T-cell (primary cell): ENCODE measurements around the gene TMEM185B. TPM values are rescaled to one million over a fixed set of nuclear protein-coding genes. Genes with fewer than 3 reads are reported as not detected.

Experiments
- ATAC-seq, 4 experiments: fragments of 200-7000 bp in 3 of 4; fragments of 150-1000 bp in 1 of 4; cut with Tn5 transposase; replicated peaks in 1 of 4; 1 replicate in 3 of 4; 2 replicates in 1 of 4; pipeline ENCODE4 v1.10.0; 2021; ENCODE audit warnings: moderate library complexity in 3 of 4, mild to moderate bottlenecking in 2 of 4, moderate number of reproducible peaks in 1 of 4
- CTCF ChIA-PET, 2 donors: fragments of 300-600 bp; sonication (Branson Sonifier 250); formaldehyde crosslinking; loops; one replicate each; lab custom pipeline; 2022; ENCODE audit warnings: antibody characterized with exemption in 2 of 2; lab: Charles Lee
- POLR2A ChIA-PET, 2 donors: fragments of 300-600 bp; sonication (Branson Sonifier 250); formaldehyde crosslinking; loops; one replicate each; lab custom pipeline; 2022; ENCODE audit warnings: antibody characterized with exemption in 2 of 2; lab: Charles Lee
- DNase-seq, 35 experiments: peaks; one replicate each; pipeline versions ENCODE4 v3.0.0 to v3.0.0-alpha.2; 2013 to 2023
- H3K27ac ChIP-seq: one replicate; pipeline ENCODE4 v1.5.1; 2013; ENCODE audit warnings: low read length
- H3K27me3 ChIP-seq, 2 experiments: replicated peaks in 1 of 2; 1 replicate in 1 of 2; 2 replicates in 1 of 2; pipeline versions ENCODE4 v1.6.1 to v1.7.0; 2013; ENCODE audit warnings: low read length in 1 of 2, mixed read lengths in 1 of 2; ENCODE audit not compliant: control insufficient read depth in 2 of 2, insufficient read depth in 2 of 2; ENCODE audit errors: extremely low read depth in 1 of 2
- H3K36me3 ChIP-seq, 2 donors: 1 replicate in 1 of 2; 2 replicates in 1 of 2; pipeline versions ENCODE4 v1.6.1 to v1.7.0; 2013; ENCODE audit warnings: low read length in 1 of 2; ENCODE audit not compliant: control insufficient read depth in 2 of 2, insufficient read depth in 1 of 2; ENCODE audit errors: extremely low read depth in 1 of 2
- H3K4me1 ChIP-seq, 2 experiments: 1 replicate in 1 of 2; 2 replicates in 1 of 2; pipeline versions ENCODE4 v1.6.1 to v1.7.0; 2013; ENCODE audit warnings: low read length in 2 of 2, mixed read lengths in 1 of 2; ENCODE audit not compliant: insufficient read depth in 2 of 2, control insufficient read depth in 1 of 2; ENCODE audit errors: extremely low read depth in 1 of 2
- H3K4me3 ChIP-seq, 2 donors: 1 replicate in 1 of 2; 2 replicates in 1 of 2; pipeline versions ENCODE4 v1.5.1 to v1.7.0; 2013; ENCODE audit warnings: mild to moderate bottlenecking in 2 of 2, low read length in 1 of 2, moderate library complexity in 1 of 2; ENCODE audit not compliant: control insufficient read depth in 1 of 2; ENCODE audit errors: extremely low read depth in 1 of 2
- H3K9me3 ChIP-seq: 2 replicates; pipeline ENCODE4 v1.7.0; 2013
- H3K27ac Mint-ChIP-seq, 2 donors: one replicate each; pipeline ENCODE4 v1.8.0; 2020 to 2021; ENCODE audit warnings: mild to moderate bottlenecking in 2 of 2, mixed read lengths in 2 of 2
- H3K27me3 Mint-ChIP-seq, 2 donors: one replicate each; pipeline ENCODE4 v1.8.0; 2021 to 2022; ENCODE audit warnings: mixed read lengths in 2 of 2
- H3K36me3 Mint-ChIP-seq: one replicate; pipeline ENCODE4 v1.8.0; 2021; ENCODE audit warnings: mixed read lengths
- H3K4me1 Mint-ChIP-seq, 3 donors: one replicate each; pipeline ENCODE4 v1.8.0; 2020 to 2022; ENCODE audit warnings: mixed read lengths in 3 of 3, mild to moderate bottlenecking in 1 of 3
- H3K4me3 Mint-ChIP-seq, 3 donors: one replicate each; pipeline ENCODE4 v1.8.0; 2020 to 2022; ENCODE audit warnings: mild to moderate bottlenecking in 3 of 3, mixed read lengths in 3 of 3, moderate library complexity in 3 of 3
- H3K9me3 Mint-ChIP-seq, 3 donors: one replicate each; pipeline ENCODE4 v1.8.0; 2020 to 2022; ENCODE audit warnings: mixed read lengths in 3 of 3
- WGBS: methylation state at CpG from one replicate; pipeline ENCODE4 v1.1.5; 2013; ENCODE audit warnings: missing lambda C conversion rate; ENCODE audit not compliant: insufficient coverage; 5-methylcytosine and 5-hydroxymethylcytosine counted together
- total RNA-seq, 35 experiments: library from RNA in 6 of 35; stranded (reverse) in 6 of 35; fragments of 120-200 nt in 1 of 35; gene quantifications; one replicate each; pipeline versions ENCODE4 v1.2.1 to v1.2.4 and lab custom pipeline; 2013 to 2026

Gene TMEM185B
- total RNA-seq, 5 donors from 2014 or later (not counting 1 experiment from before 2014, with no cell fraction given) = 14.8 to 25.2 (median 21.9) TPM

- ATAC-seq (no peak), DNase-seq (no peak)
- peak overlapping the region; percentile 24 to 61 for H3K27ac Mint-ChIP-seq
- ChIA-PET POLR2A (no interaction called here), CTCF (interaction anchor here in 1 of 2 donors (0.5 kb wide), 1 partner anchor 9 kb away, joined by 4 read pairs; no protein-coding TSS in a partner anchor)
- no peaks in the 10 kb centered on the region for H3K9me3 Mint-ChIP-seq
- peaks cover 75 to 81% (median 76%) of the 10 kb centered on the region in 3 donors for H3K4me1 Mint-ChIP-seq
- no peak overlapping the region for H3K4me3 ChIP-seq
- peaks cover 15 to 46% of the 10 kb centered on the region in 2 experiments for H3K4me1 ChIP-seq
- no peaks in the 10 kb centered on the region for H3K36me3 ChIP-seq
- peaks cover 8% of the 10 kb centered on the region for H3K36me3 Mint-ChIP-seq
- no peaks in the 10 kb centered on the region for H3K27me3 ChIP-seq
- no peak overlapping the region for H3K27ac ChIP-seq
- H3K4me3 Mint-ChIP-seq = no peak overlapping the region
- H3K9me3 ChIP-seq = no peaks in the 10 kb centered on the region
- 80% methylated on average over 7 of the region's 9 CpGs for WGBS
- no peaks in the 10 kb centered on the region for H3K27me3 Mint-ChIP-seq
Measured at GRCh38 chr2:120226316-120226715, 3.1 kb upstream of the TMEM185B start.

GRCh38 chr2:120225549-120226065 lies 2.4 kb upstream of the TMEM185B start:
- H3K9me3 Mint-ChIP-seq = peaks cover 0 to 3% (median 0%) of the 10 kb centered on the region in 3 donors
- H3K4me3 Mint-ChIP-seq = peak overlapping the region in 2 of 3 donors; percentile 39 to 77
- ChIA-PET POLR2A (no interaction called here), CTCF (interaction anchor here in 1 of 2 donors (0.5 kb wide), 1 partner anchor 23 kb away, joined by 4 read pairs; no protein-coding TSS in a partner anchor)
- 98% methylated on average over 3 of the region's 9 CpGs for WGBS
- Histone ChIP-seq H3K27ac (no peak overlapping the region), H3K36me3 (no peaks in the 10 kb centered on the region), H3K9me3 (no peaks in the 10 kb centered on the region), H3K4me1 (peaks cover 11 to 38% of the 10 kb centered on the region in 2 experiments), H3K27me3 (no peaks in the 10 kb centered on the region), H3K4me3 (no peak overlapping the region)
- peaks cover 15% of the 10 kb centered on the region for H3K36me3 Mint-ChIP-seq
- DNase-seq = no peak
- H3K4me1 Mint-ChIP-seq = peaks cover 75 to 81% (median 76%) of the 10 kb centered on the region in 3 donors
- peak overlapping the region in 1 of 2 donors; percentile 64 for H3K27ac Mint-ChIP-seq
- no peaks in the 10 kb centered on the region for H3K27me3 Mint-ChIP-seq
- ATAC-seq = no peak

- Mint-ChIP-seq H3K4me1 (peaks cover 75 to 79% (median 76%) of the 10 kb centered on the region in 3 donors), H3K36me3 (peaks cover 20% of the 10 kb centered on the region), H3K4me3 (peak overlapping the region; percentile 77 to 84 (median 82)), H3K9me3 (peaks cover 0 to 3% (median 0%) of the 10 kb centered on the region in 3 donors), H3K27ac (peak overlapping the region; percentile 23 to 64), H3K27me3 (no peaks in the 10 kb centered on the region)
- Histone ChIP-seq H3K27me3 (no peaks in the 10 kb centered on the region), H3K4me1 (peaks cover 5 to 35% of the 10 kb centered on the region in 2 experiments), H3K9me3 (no peaks in the 10 kb centered on the region), H3K27ac (no peak overlapping the region), H3K4me3 (no peak overlapping the region), H3K36me3 (peaks cover 0 to 1% of the 10 kb centered on the region in 2 donors)
- CTCF ChIA-PET = interaction anchor here in 1 of 2 donors (0.5 kb wide), 1 partner anchor 24 kb away, joined by 4 read pairs; no protein-coding TSS in a partner anchor
- ATAC-seq (no peak), DNase-seq (no peak)
- 97% methylated on average over 6 of the region's 9 CpGs for WGBS
- POLR2A ChIA-PET = no interaction called here
Measured at GRCh38 chr2:120224735-120225548, 1.7 kb upstream of the TMEM185B start.

GRCh38 chr2:120224256-120224655 lies 1.1 kb upstream of the TMEM185B start:
- peak overlapping the region; percentile 67 to 73 for H3K4me3 ChIP-seq
- no peaks in the 10 kb centered on the region for H3K27me3 Mint-ChIP-seq
- H3K27ac ChIP-seq = no peak overlapping the region
- H3K4me1 Mint-ChIP-seq = peaks cover 73 to 75% (median 73%) of the 10 kb centered on the region in 3 donors
- H3K9me3 Mint-ChIP-seq = peaks cover 0 to 3% (median 0%) of the 10 kb centered on the region in 3 donors
- H3K9me3 ChIP-seq = no peaks in the 10 kb centered on the region
- peak overlapping the region; percentile 77 to 84 (median 82) for H3K4me3 Mint-ChIP-seq
- H3K27me3 ChIP-seq = no peaks in the 10 kb centered on the region
- DNase-seq = no peak
- peaks cover 0 to 4% of the 10 kb centered on the region in 2 donors for H3K36me3 ChIP-seq
- H3K4me1 ChIP-seq = peaks cover 4 to 35% of the 10 kb centered on the region in 2 experiments
- ChIA-PET CTCF (interaction anchor here in 1 of 2 donors (1.4 kb wide), 1 partner anchor 28 kb away, joined by 7 read pairs; the partner anchor contains the start of gene RALB), POLR2A (no interaction called here)
- peak overlapping the region; percentile 75 to 89 for H3K27ac Mint-ChIP-seq
- no peak for ATAC-seq
- WGBS = 93% methylated on average over 10 of the region's 13 CpGs
- peaks cover 23% of the 10 kb centered on the region for H3K36me3 Mint-ChIP-seq

GRCh38 chr2:120222186-120223033 lies 790 bp downstream of the TMEM185B start:
- Histone ChIP-seq H3K4me3 (peak overlapping the region; percentile 67 to 73), H3K4me1 (peaks cover 0 to 30% of the 10 kb centered on the region in 2 experiments), H3K9me3 (no peaks in the 10 kb centered on the region), H3K36me3 (peaks cover 0 to 4% of the 10 kb centered on the region in 2 donors), H3K27ac (peak overlapping the region; percentile 25), H3K27me3 (no peaks in the 10 kb centered on the region)
- CTCF ChIA-PET = interaction anchor here (1.0 to 1.5 kb wide), 7 partner anchors 10 to 544 kb away, joined by 3 to 15 read pairs (median 7); partner anchors contain the start of gene RALB (in 1 of the 2)
- Mint-ChIP-seq H3K4me1 (peaks cover 58 to 63% (median 61%) of the 10 kb centered on the region in 3 donors), H3K36me3 (peaks cover 37% of the 10 kb centered on the region), H3K27ac (peak overlapping the region; percentile 82 to 92), H3K9me3 (peaks cover 0 to 3% (median 0%) of the 10 kb centered on the region in 3 donors), H3K27me3 (no peaks in the 10 kb centered on the region), H3K4me3 (peak overlapping the region; percentile 77 to 80 (median 77))
- ATAC-seq (no peak), DNase-seq (peak in 1 of 35 experiments; percentile 25)
- POLR2A ChIA-PET = interaction anchor here (0.6 to 1.1 kb wide), 5 partner anchors 9 to 92 kb away, joined by 3 to 10 read pairs (median 8); no protein-coding TSS in a partner anchor
- WGBS = 97% methylated on average over 39 of the region's 49 CpGs
